ENCODE results near the gene CASP6. TPM values are rescaled to one million over a fixed set of nuclear protein-coding genes. Genes with fewer than 3 reads are reported as not detected.

Gene CASP6
- total RNA-seq, 1 donor from 2014 or later, result 15.2 TPM

- DNase-seq (no peak), ATAC-seq (peak; percentile 27)
- intact Hi-C loops (cut with DNase I), result no loop called here
- Histone ChIP-seq H3K36me3 (no peaks in the 10 kb centered on the region), H3K4me1 (no peaks in the 10 kb centered on the region), H3K27ac (no peak overlapping the region), H3K4me3 (no peak overlapping the region), H3K27me3 (no peaks in the 10 kb centered on the region), H3K9me3 (no peaks in the 10 kb centered on the region)
- TF ChIP-seq CTCF (IDR thresholded peaks at IDR 0.05), result no peak
Measured at GRCh38 chr4:109735566-109736365, 32.5 kb upstream of the CASP6 start.

GRCh38 chr4:109733728-109734127, 30.5 kb upstream of the CASP6 start:
- no peak overlapping the region for H3K27ac ChIP-seq
- no peak for DNase-seq
- H3K27me3 ChIP-seq, result no peaks in the 10 kb centered on the region
- ATAC-seq, result no peak
- H3K9me3 ChIP-seq, result no peaks in the 10 kb centered on the region
- peaks cover 5% of the 10 kb centered on the region for H3K4me1 ChIP-seq
- no peak overlapping the region for H3K4me3 ChIP-seq
- intact Hi-C loops (cut with DNase I), result no loop called here
- TF ChIP-seq CTCF (IDR thresholded peaks at IDR 0.05), result no peak
- no peaks in the 10 kb centered on the region for H3K36me3 ChIP-seq

- intact Hi-C loops (cut with DNase I), result no loop called here
- Histone ChIP-seq H3K9me3 (no peaks in the 10 kb centered on the region), H3K27ac (peak overlapping the region; percentile 76), H3K4me1 (peaks cover 7% of the 10 kb centered on the region), H3K4me3 (peak overlapping the region; percentile 60), H3K36me3 (no peaks in the 10 kb centered on the region), H3K27me3 (no peaks in the 10 kb centered on the region)
- TF ChIP-seq CTCF (IDR thresholded peaks at IDR 0.05), result no peak
- no peak for ATAC-seq
- no peak for DNase-seq
Measured at GRCh38 chr4:109730619-109731545, 27.6 kb upstream of the CASP6 start.

GRCh38 chr4:109729718-109730618, 26.7 kb upstream of the CASP6 start, which contains the start of gene PLA2G12A:
TSS of gene PLA2G12A (minus strand) at chr4:109730070. CDS start at chr4:109729809, 261 bp downstream.
- intact Hi-C loops (cut with DNase I), result no loop called here
- ATAC-seq, result peak; percentile 99

More at GRCh38 chr4:109729718-109730618, 26.7 kb upstream of the CASP6 start, which contains the start of gene PLA2G12A:
- H3K36me3 ChIP-seq, result no peaks in the 10 kb centered on the region
- no peaks in the 10 kb centered on the region for H3K9me3 ChIP-seq
- peak within 1 kb of the TSS; percentile 60 for H3K4me3 ChIP-seq
- H3K27me3 ChIP-seq, result no peaks in the 10 kb centered on the region
- peak; percentile 95 for DNase-seq
- peaks cover 7% of the 10 kb centered on the region for H3K4me1 ChIP-seq
- H3K27ac ChIP-seq, result peak within 1 kb of the TSS; percentile 81
- no peak for TF ChIP-seq CTCF (IDR thresholded peaks at IDR 0.05)

Data from upper lobe of right lung (tissue), 1 donor.